Hair follicular keratinocyte (primary cell): Measurements from ENCODE around the gene ONECUT3. TPM values are rescaled to one million over a fixed set of nuclear protein-coding genes. Genes with fewer than 3 reads are reported as not detected.

ENCODE experiments used
- total RNA-seq: library from RNA; depleted of rRNA; stranded (reverse); fragments of >200 nt; gene quantifications from 2 replicates; pipeline ENCODE4 v1.2.3, GENCODE V29; 2015

The ONECUT3 gene
- not detected in 2 replicates for total RNA-seq

GRCh38 chr19:1752757-1753728, at the start of gene ONECUT3:
Gene ONECUT3, plus strand, starts transcription at chr19:1753506. Its CDS starts 157 bp downstream, at chr19:1753663.

GRCh38 chr19:1811942-1812425, 58.7 kb downstream of the ONECUT3 start, which contains the start of gene ATP8B3:
Gene ATP8B3, minus strand, starts transcription at chr19:1812276. Its CDS starts 540 bp downstream, at chr19:1811736.

Other genes with a start within 250 kb of the ONECUT3 start
- gene ADAMTSL5, start 240.5 kb upstream of the ONECUT3 start, total RNA-seq: 2.7 and 11.0 TPM in 2 replicates
- not detected in 2 replicates for gene PLK5, start 229.4 kb upstream of the ONECUT3 start, total RNA-seq
- 33.0 and 33.5 TPM in 2 replicates for gene MEX3D, start 185.2 kb upstream of the ONECUT3 start, total RNA-seq
- 97.8 and 110 TPM in 2 replicates for gene MBD3, start 160.6 kb upstream of the ONECUT3 start, total RNA-seq
- gene UQCR11, start 148.0 kb upstream of the ONECUT3 start, total RNA-seq: 92.8 and 109 TPM in 2 replicates
- 112 and 147 TPM in 2 replicates for gene TCF3, start 100.9 kb upstream of the ONECUT3 start, total RNA-seq
- gene ATP8B3, start 58.8 kb downstream of the ONECUT3 start, total RNA-seq: 0.49 and 1.6 TPM in 2 replicates
- gene REXO1, start 95.0 kb downstream of the ONECUT3 start, total RNA-seq: 11.6 and 12.2 TPM in 2 replicates
- 19.4 and 22.3 TPM in 2 replicates for gene KLF16, start 110.1 kb downstream of the ONECUT3 start, total RNA-seq
- 131 and 133 TPM in 2 replicates for gene ABHD17A, start 132.0 kb downstream of the ONECUT3 start, total RNA-seq
- gene ADAT3, start 151.9 kb downstream of the ONECUT3 start, total RNA-seq: 4.8 and 5.1 TPM in 2 replicates
- 54.4 and 68.6 TPM in 2 replicates for gene SCAMP4, start 151.9 kb downstream of the ONECUT3 start, total RNA-seq
- 76.0 and 79.1 TPM in 2 replicates for gene CSNK1G2, start 187.7 kb downstream of the ONECUT3 start, total RNA-seq